Vagina (tissue), 2 donors: ENCODE results near the gene XRCC4.

Source experiments
- CTCF ChIP-seq, 3 experiments: fragments of 450-650 bp in 2 of 3; fragments of 200-600 bp in 1 of 3; sonication (generic) in 1 of 3; IDR thresholded peaks; one replicate each; pipeline ENCODE4 v1.5.1; 2017 to 2019; ENCODE audit warnings: antibody characterized with exemption in 3 of 3, mild to moderate bottlenecking in 2 of 3, moderate library complexity in 2 of 3
- POLR2A ChIP-seq, 2 donors: fragments of 450-650 bp; IDR thresholded peaks; one replicate each; pipeline ENCODE4 v1.6.1; 2017; ENCODE audit warnings: antibody characterized with exemption in 2 of 2, mild to moderate bottlenecking in 2 of 2, moderate library complexity in 2 of 2

GRCh38 chr5:83151821-83152220 is 74.5 kb downstream of the XRCC4 start:
- TF ChIP-seq POLR2A (IDR thresholded peaks at IDR 0.05) = no peak
- no peak for TF ChIP-seq CTCF (IDR thresholded peaks at IDR 0.05)
